GM13976 (cell line): ENCODE results near the gene ARAP2.

Experiments used
- DNase-seq: peaks from one replicate; pipeline ENCODE4 v3.0.0; 2012; ENCODE audit warnings: low spot score
- CTCF ChIP-seq: IDR thresholded peaks from 2 replicates; pipeline ENCODE4 v1.5.1; 2012; ENCODE audit warnings: borderline replicate concordance, mild to moderate bottlenecking; ENCODE audit not compliant: insufficient read depth; ENCODE audit errors: extremely low read depth, missing control alignments, control extremely low read depth
- in situ Hi-C: fragments of 300-500 bp; cut with MboI; formaldehyde crosslinking; loops from one replicate; pipeline ENCODE4 v1.12.0; 2022; ENCODE audit warnings: low sequenced_read_pairs, mixed read lengths, inconsistent platforms; ENCODE audit not compliant: unreplicated experiment

ARAP2 gene

GRCh38 chr4:36038491-36038890, 205.8 kb downstream of the ARAP2 start:
- DNase-seq, result no peak
- in situ Hi-C loops, result no loop called here
- TF ChIP-seq CTCF, result no peak

- in situ Hi-C loops, result no loop called here
- no peak for TF ChIP-seq CTCF
- DNase-seq, result no peak
Measured at GRCh38 chr4:36037127-36037526, 207.2 kb downstream of the ARAP2 start.

- in situ Hi-C loops, result no loop called here
- DNase-seq, result no peak
- TF ChIP-seq CTCF, result no peak
Measured at GRCh38 chr4:36029951-36030350, 214.4 kb downstream of the ARAP2 start.

GRCh38 chr4:36027203-36027602, 217.1 kb downstream of the ARAP2 start:
- in situ Hi-C loops, result no loop called here
- no peak for TF ChIP-seq CTCF
- no peak for DNase-seq

GRCh38 chr4:36026348-36026880, 217.9 kb downstream of the ARAP2 start:
- TF ChIP-seq CTCF, result no peak
- in situ Hi-C loops, result no loop called here
- DNase-seq, result no peak

GRCh38 chr4:36024901-36025660, 219.2 kb downstream of the ARAP2 start:
- in situ Hi-C loops, result no loop called here
- no peak for DNase-seq
- TF ChIP-seq CTCF, result no peak
